Measurements from ENCODE around the gene ZNF565. TPM values are rescaled to one million over a fixed set of nuclear protein-coding genes. Genes with fewer than 3 reads are reported as not detected.

Gene ZNF565
- total RNA-seq, 1 experiment from 2014 or later: 4.8 TPM

DNA sequence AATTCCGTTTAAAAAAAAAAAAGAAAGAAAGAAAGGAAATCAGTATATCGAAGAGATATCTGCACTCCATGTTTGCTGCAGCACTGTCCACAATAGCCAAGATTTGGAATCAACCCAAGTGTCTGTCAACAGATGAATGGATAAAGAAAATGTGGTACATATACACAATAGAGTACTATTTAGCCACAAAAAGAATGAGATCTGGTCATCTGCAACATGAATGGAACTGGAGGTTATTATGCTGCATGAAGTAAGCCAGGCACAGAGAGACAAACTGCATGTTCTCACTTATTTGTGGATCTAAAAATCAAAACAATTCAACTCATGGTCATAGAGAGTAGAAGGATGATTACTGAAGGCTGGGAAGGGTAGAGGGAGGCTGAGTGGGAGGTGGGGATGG is 16.3 kb downstream of the ZNF565 start:
- H3K27me3 ChIP-seq (ENCODE audit: insufficient read depth, low read length): no peaks in the 10 kb centered on the region
- H2BK15ac ChIP-seq (ENCODE audit: low read depth, low read length): no peak overlapping the region
- no peak overlapping the region for H2BK20ac ChIP-seq (ENCODE audit: low read depth, low read length, poor library complexity, severe bottlenecking)
- no peak overlapping the region for H3K4ac ChIP-seq (ENCODE audit: low read depth, low read length)
- H2AK5ac ChIP-seq (ENCODE audit: insufficient read length, low read length): no peak overlapping the region
- no peak overlapping the region for H4K5ac ChIP-seq (ENCODE audit: insufficient read length, low read depth, low read length)
- Mint-ChIP-seq H3K4me3 (no peak overlapping the region), H3K27me3 (ENCODE audit: low read depth) (no peaks in the 10 kb centered on the region; the same call in none of the 2 replicates), H3K27ac (no peak overlapping the region), H3K36me3 (ENCODE audit: insufficient read depth in 1 of 3, low read depth in 3 of 3) (peaks cover 0 to 10% (median 0%) of the 10 kb centered on the region in 3 experiments; a peak in 3 of 7 replicates), H3K9me3 (no peaks in the 10 kb centered on the region), H3K4me1 (no peaks in the 10 kb centered on the region)
- no peak overlapping the region for H2AFZ ChIP-seq (ENCODE audit: low read length)
- no peak overlapping the region for H3K18ac ChIP-seq (ENCODE audit: insufficient read length, low read depth, low read length)
- H3K27ac ChIP-seq (ENCODE audit: insufficient read length, low read depth, low read length): no peak overlapping the region
- no peaks in the 10 kb centered on the region for H3K79me1 ChIP-seq (ENCODE audit: insufficient read depth, low read depth, low read length, poor library complexity, severe bottlenecking)
- no peak overlapping the region for H4K91ac ChIP-seq (ENCODE audit: insufficient read length, low read depth, low read length)
- no peaks in the 10 kb centered on the region for H3K23me2 ChIP-seq (ENCODE audit: insufficient read length, low read depth, low read length, poor library complexity, severe bottlenecking)
- WGBS (ENCODE audit: extremely low coverage, insufficient read length, low lambda C conversion rate): no CpG with 5 or more reads among the region's 2 CpGs
- H3K9ac ChIP-seq (ENCODE audit: extremely low read depth, insufficient read length, low read length): no peak overlapping the region
- TF ChIP-seq, protein P1, sequence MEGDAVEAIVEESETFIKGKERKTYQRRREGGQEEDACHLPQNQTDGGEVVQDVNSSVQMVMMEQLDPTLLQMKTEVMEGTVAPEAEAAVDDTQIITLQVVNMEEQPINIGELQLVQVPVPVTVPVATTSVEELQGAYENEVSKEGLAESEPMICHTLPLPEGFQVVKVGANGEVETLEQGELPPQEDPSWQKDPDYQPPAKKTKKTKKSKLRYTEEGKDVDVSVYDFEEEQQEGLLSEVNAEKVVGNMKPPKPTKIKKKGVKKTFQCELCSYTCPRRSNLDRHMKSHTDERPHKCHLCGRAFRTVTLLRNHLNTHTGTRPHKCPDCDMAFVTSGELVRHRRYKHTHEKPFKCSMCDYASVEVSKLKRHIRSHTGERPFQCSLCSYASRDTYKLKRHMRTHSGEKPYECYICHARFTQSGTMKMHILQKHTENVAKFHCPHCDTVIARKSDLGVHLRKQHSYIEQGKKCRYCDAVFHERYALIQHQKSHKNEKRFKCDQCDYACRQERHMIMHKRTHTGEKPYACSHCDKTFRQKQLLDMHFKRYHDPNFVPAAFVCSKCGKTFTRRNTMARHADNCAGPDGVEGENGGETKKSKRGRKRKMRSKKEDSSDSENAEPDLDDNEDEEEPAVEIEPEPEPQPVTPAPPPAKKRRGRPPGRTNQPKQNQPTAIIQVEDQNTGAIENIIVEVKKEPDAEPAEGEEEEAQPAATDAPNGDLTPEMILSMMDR (conservative IDR thresholded peaks at IDR 0.05): no peak
- no peak overlapping the region for H2BK12ac ChIP-seq (ENCODE audit: insufficient read length, low read depth, low read length)
- no peak overlapping the region for H3K4me2 ChIP-seq (ENCODE audit: insufficient read depth, insufficient read length, low read length)
- H3K23ac ChIP-seq (ENCODE audit: insufficient read length, low read depth, low read length): no peak overlapping the region
- no peak overlapping the region for H3K14ac ChIP-seq (ENCODE audit: insufficient read depth, low read length)
- H3K79me2 ChIP-seq (ENCODE audit: insufficient read depth, low read length): no peaks in the 10 kb centered on the region
- no peaks in the 10 kb centered on the region for H4K20me1 ChIP-seq (ENCODE audit: control insufficient read depth, insufficient read depth, insufficient read length)
- DNase-seq: no peak
- no peak overlapping the region for H2BK120ac ChIP-seq (ENCODE audit: low read depth, low read length, poor library complexity, severe bottlenecking)
- H3K4me1 ChIP-seq (ENCODE audit: insufficient read depth, low read length): no peaks in the 10 kb centered on the region
- no peak overlapping the region for H4K8ac ChIP-seq (replicated peaks; ENCODE audit: insufficient read length, low read depth, low read length)
- no peaks in the 10 kb centered on the region for H3K9me3 ChIP-seq (ENCODE audit: control insufficient read depth, low read depth, low read length)
- H2BK5ac ChIP-seq (ENCODE audit: insufficient read length, low read length): no peak overlapping the region
- H3T11ph ChIP-seq (ENCODE audit: low read length): no peak overlapping the region
- H3K56ac ChIP-seq (ENCODE audit: insufficient read length, low read depth, low read length): no peak overlapping the region
